AG10803 (cell line): ENCODE measurements around the gene SLC9A7.
"Not testable (repeated sequence)": the region's sequence is repeated elsewhere in the genome, so short reads cannot be mapped to it uniquely, and the experiment has no call there.

Experiments used
- DNase-seq: peaks from one replicate; pipeline ENCODE4 v3.0.0; 2010; ENCODE audit warnings: low read depth
- H3K4me3 ChIP-seq: 2 replicates; pipeline ENCODE4 v1.5.1; 2011; ENCODE audit warnings: mild to moderate bottlenecking, low read length, control low read depth
- TF ChIP-seq, protein P1 (sequence below): conservative IDR thresholded peaks from 2 replicates; pipeline ENCODE4 v1.5.1; 2011; ENCODE audit warnings: mild to moderate bottlenecking, low read length, control low read depth, inconsistent platforms

SLC9A7 gene

DNA sequence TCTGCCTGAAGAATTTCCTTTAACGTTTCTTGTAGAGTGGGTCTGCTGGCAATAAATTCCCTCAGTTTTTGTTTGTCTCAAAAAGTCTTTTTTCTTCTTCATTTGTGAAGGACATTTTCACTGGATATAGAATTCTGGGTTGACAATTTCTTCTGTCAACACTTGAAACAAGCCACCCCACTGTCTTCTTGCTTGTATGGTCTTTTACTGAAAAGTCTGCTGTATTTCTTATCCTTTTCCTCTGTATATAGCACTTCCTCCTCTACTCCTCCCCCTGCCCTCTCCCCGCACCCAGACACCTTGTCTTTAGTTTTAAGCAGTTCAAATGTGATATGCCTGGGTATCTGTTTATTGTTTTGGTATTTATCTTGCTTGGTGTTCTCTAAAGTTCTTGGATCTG is 23.3 kb downstream of the SLC9A7 start:
- H3K4me3 ChIP-seq: no peak overlapping the region
- no peak for DNase-seq
- TF ChIP-seq, protein P1, sequence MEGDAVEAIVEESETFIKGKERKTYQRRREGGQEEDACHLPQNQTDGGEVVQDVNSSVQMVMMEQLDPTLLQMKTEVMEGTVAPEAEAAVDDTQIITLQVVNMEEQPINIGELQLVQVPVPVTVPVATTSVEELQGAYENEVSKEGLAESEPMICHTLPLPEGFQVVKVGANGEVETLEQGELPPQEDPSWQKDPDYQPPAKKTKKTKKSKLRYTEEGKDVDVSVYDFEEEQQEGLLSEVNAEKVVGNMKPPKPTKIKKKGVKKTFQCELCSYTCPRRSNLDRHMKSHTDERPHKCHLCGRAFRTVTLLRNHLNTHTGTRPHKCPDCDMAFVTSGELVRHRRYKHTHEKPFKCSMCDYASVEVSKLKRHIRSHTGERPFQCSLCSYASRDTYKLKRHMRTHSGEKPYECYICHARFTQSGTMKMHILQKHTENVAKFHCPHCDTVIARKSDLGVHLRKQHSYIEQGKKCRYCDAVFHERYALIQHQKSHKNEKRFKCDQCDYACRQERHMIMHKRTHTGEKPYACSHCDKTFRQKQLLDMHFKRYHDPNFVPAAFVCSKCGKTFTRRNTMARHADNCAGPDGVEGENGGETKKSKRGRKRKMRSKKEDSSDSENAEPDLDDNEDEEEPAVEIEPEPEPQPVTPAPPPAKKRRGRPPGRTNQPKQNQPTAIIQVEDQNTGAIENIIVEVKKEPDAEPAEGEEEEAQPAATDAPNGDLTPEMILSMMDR: no peak

DNA sequence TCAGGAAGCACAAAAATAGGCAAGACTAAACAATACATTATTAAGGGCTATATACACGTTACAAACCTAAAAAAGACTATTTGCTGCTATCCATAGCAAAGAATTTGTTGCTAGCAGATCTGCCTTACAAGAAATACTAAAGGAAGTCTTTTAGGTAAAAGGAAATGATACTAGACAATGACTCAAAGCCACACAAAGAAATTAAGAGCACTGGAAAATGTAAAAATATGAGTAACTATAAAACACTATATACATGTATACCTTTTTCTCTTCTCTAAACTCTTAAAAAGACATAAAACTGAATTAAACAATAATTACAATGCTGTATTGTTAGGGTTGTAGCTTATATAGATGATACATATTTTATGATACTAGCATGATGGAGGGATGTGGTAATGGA is 25.7 kb downstream of the SLC9A7 start:
- TF ChIP-seq, protein P1: no peak

DNA sequence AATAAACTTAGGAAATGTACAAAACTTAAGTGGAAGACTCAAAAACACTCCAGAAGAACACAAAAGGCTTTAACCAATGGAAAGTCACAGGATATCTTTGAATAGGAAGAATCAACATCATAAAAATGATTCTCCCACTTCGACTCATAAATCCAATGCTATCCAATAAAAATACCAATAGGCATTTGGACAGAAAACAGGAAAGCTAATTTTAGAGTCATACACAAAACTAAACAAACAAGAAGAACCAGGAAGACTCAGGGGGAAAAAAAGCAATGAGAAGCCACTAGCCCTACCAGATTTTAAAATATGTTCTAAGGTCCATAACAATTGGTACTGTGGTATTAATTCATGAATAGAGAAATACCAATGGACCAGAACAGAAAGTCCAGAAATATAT is 28.2 kb downstream of the SLC9A7 start:
- no peak for DNase-seq
- TF ChIP-seq, protein P1: no peak
- no peak overlapping the region for H3K4me3 ChIP-seq

More for the DNA sequence above, 25.7 kb downstream of the SLC9A7 start:
- DNase-seq: no peak
- H3K4me3 ChIP-seq: no peak overlapping the region

DNA sequence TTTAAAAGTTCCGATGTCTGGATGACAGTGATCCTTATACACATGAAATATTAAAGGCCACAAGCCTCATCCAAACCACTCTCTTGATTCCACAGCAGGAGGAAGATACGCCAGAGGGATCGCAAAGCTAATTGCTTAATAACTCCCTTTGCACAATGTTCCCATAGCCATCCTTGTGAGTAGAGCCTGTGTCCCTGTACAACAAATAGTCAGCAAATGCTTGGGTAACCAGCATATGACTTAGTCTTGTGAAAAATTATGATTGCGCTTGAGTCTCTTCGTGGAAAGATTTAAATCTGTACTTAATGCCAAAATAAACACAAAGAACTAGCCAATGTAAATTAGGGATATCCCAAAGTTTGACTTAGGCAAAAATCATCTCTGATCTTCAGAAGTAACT is 31.5 kb downstream of the SLC9A7 start:
- no peak overlapping the region for H3K4me3 ChIP-seq
- peak; percentile 9 for DNase-seq
- TF ChIP-seq, protein P1: no peak

DNA sequence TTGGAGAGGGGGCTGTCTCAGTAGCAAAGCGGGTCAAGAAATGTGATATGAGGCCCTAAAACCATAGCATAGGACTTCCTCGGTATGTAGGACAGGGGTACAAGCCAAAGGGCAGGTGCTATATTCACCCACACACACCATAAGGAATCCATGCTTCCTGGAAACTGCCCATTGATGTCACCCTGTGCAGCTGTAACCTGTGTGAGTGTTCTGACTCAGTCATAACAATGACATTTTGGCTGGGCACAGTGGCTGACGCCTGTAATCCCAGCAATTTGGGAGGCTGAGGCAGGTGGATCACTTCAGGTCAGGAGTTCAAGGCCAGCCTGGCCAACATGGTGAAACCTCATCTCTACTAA is 35.4 kb downstream of the SLC9A7 start:
- H3K4me3 ChIP-seq, DNase-seq: not testable (repeated sequence)

DNA sequence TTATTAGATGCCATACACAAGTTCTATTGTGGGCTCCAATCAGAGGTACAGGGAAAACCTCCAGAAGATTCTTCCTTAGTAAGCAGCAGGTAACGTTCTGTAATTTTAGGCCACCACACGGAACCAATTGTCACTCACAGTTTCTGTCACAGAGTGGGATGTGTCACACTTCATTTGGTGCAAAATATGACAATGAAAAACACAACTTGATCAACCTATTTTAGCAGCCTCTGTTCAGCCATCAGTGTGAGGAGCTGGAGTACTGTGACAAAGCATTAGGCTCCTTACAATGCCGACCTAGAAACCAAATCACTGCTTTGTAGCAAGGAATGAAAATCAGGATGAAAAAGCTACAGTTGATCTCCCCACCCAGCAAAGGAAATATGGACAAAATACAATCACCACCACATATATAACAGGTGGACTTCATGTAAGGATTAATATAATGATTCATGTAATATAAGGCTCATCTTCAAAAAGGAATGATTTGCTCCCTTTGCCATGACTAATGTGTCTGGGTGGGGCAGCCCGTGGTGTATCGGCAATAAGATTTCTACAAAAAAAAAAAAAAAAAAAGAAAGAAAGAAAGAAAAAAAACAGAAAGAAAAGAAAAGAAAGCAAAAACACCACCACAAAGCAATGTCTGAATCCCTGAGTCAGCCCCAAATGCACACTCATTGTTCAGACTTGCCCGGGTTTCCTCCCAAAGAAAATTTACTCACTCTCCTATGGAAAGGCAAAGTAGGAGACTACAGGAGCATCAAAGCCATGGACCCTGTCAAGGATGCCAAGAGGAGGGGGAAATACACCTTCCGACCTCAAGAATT is 36.0 kb downstream of the SLC9A7 start:
- H3K4me3 ChIP-seq: no peak overlapping the region
- TF ChIP-seq, protein P1: no peak
- DNase-seq: peak; percentile 26

DNA sequence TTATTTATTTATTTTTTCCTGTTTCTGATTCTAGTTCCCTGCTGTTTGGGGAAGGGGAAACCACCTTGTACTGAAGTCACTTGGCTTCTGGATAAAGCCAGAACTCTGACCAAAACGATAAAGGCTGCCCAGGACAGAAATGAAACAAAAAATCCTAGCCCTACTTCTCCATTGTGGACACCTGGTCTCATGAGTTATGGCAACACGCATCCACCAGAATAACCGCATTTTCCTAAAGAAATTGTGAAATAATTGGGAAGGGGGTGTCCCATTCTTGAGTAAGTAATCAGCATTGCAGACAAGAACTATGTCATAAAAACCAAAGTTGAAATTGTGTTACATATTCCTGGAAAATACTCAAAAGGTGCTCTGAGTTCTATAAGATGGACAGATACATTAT is 42.1 kb downstream of the SLC9A7 start:
- no peak for DNase-seq
- TF ChIP-seq, protein P1: no peak
- no peak overlapping the region for H3K4me3 ChIP-seq
